B cell (primary cell): ENCODE results near the gene MED15. TPM values are rescaled to one million over a fixed set of nuclear protein-coding genes. Genes with fewer than 3 reads are reported as not detected.

Experiments
- ATAC-seq: fragments of 200-7000 bp; cut with Tn5 transposase; one replicate; pipeline ENCODE4 v1.10.0; 2021; ENCODE audit warnings: low read depth, mild to moderate bottlenecking, moderate number of reproducible peaks, moderate library complexity
- CTCF ChIA-PET: fragments of 350-600 bp; sonication (Branson Sonifier 250); formaldehyde crosslinking; loops from one replicate; lab custom pipeline; 2021; ENCODE audit warnings: antibody characterized with exemption, inconsistent platforms; lab: Charles Lee
- POLR2A ChIA-PET: fragments of 350-600 bp; sonication (Branson Sonifier 250); formaldehyde crosslinking; loops from one replicate; lab custom pipeline; 2021; ENCODE audit warnings: antibody characterized with exemption; lab: Charles Lee
- DNase-seq: peaks from one replicate; pipeline ENCODE4 v3.0.0; 2013
- H2AFZ ChIP-seq: 2 replicates; pipeline ENCODE4 v1.6.1; 2012; ENCODE audit warnings: mild to moderate bottlenecking, low read depth, low read length; ENCODE audit not compliant: insufficient read depth, poor library complexity, severe bottlenecking
- H3K27ac ChIP-seq, 2 donors: 1 replicate in 1 of 2; 2 replicates in 1 of 2; pipeline ENCODE4 v1.5.1; 2012 to 2013; ENCODE audit warnings: low read length in 2 of 2, mild to moderate bottlenecking in 2 of 2, moderate library complexity in 1 of 2
- H3K27me3 ChIP-seq, 4 experiments: fragments of 200-600 bp in 1 of 4; sonication (generic) in 1 of 4; replicated peaks in 1 of 4; 1 replicate in 2 of 4; 2 replicates in 2 of 4; pipeline versions ENCODE4 v1.6.1 to v1.7.0; 2013 to 2016; ENCODE audit warnings: low read length in 3 of 4, mild to moderate bottlenecking in 2 of 4, mixed read lengths in 1 of 4, moderate library complexity in 1 of 4; ENCODE audit not compliant: insufficient read depth in 4 of 4, control insufficient read depth in 3 of 4; ENCODE audit errors: control extremely low read depth in 1 of 4
- H3K36me3 ChIP-seq, 2 experiments: replicated peaks in 1 of 2; 1 replicate in 1 of 2; 2 replicates in 1 of 2; pipeline versions ENCODE4 v1.6.1 to v1.7.1; 2013; ENCODE audit warnings: low read length in 1 of 2; ENCODE audit not compliant: insufficient read depth in 2 of 2, control insufficient read depth in 1 of 2; ENCODE audit errors: control extremely low read depth in 1 of 2, extremely low read depth in 1 of 2
- H3K4me1 ChIP-seq, 2 donors: fragments of 200-600 bp in 1 of 2; sonication (generic) in 1 of 2; 1 replicate in 1 of 2; 2 replicates in 1 of 2; pipeline versions ENCODE4 v1.5.1 to v1.6.1; 2013 to 2017; ENCODE audit warnings: low read length in 2 of 2; ENCODE audit not compliant: control insufficient read depth in 2 of 2, insufficient read depth in 2 of 2
- H3K4me2 ChIP-seq: replicated peaks from 2 replicates; pipeline ENCODE3; 2012; ENCODE audit warnings: mild to moderate bottlenecking, low read depth, low read length; ENCODE audit not compliant: poor library complexity, severe bottlenecking
- H3K4me3 ChIP-seq, 5 experiments: fragments of 200-600 bp in 1 of 5; sonication (generic) in 1 of 5; 1 replicate in 3 of 5; 2 replicates in 2 of 5; pipeline versions ENCODE4 v1.5.1 to v1.7.0; 2011 to 2016; ENCODE audit warnings: low read length in 4 of 5, mild to moderate bottlenecking in 4 of 5, low read depth in 2 of 5, control low read depth in 1 of 5, moderate library complexity in 1 of 5; ENCODE audit not compliant: insufficient read depth in 1 of 5; ENCODE audit errors: control extremely low read depth in 1 of 5, extremely low read depth in 1 of 5
- H3K79me2 ChIP-seq: fragments of 200-600 bp; sonication (generic); one replicate; pipeline ENCODE4 v1.6.0; 2016; ENCODE audit warnings: low read length; ENCODE audit not compliant: control insufficient read depth, insufficient read depth
- H3K9ac ChIP-seq: fragments of 200-600 bp; sonication (generic); 2 replicates; pipeline ENCODE4 v1.6.1; 2017; ENCODE audit warnings: mild to moderate bottlenecking, low read length, moderate library complexity
- H3K9me3 ChIP-seq, 3 donors: one replicate each; pipeline versions ENCODE4 v1.6.1 to v1.7.1; 2013; ENCODE audit warnings: low read length in 2 of 3; ENCODE audit not compliant: control insufficient read depth in 2 of 3, insufficient read depth in 1 of 3; ENCODE audit errors: control extremely low read depth in 1 of 3
- H4K20me1 ChIP-seq: 2 replicates; pipeline ENCODE4 v1.6.0; 2012; ENCODE audit warnings: mild to moderate bottlenecking, low read length; ENCODE audit not compliant: insufficient read depth, control insufficient read depth, poor library complexity, severe bottlenecking
- H3K27ac Mint-ChIP-seq: one replicate; pipeline ENCODE4 v1.8.0; 2021; ENCODE audit warnings: mixed read lengths
- H3K27me3 Mint-ChIP-seq: one replicate; pipeline ENCODE4 v1.8.0; 2021; ENCODE audit warnings: mixed read lengths
- H3K4me1 Mint-ChIP-seq: one replicate; pipeline ENCODE4 v1.8.0; 2021; ENCODE audit warnings: mixed read lengths
- H3K4me3 Mint-ChIP-seq: one replicate; pipeline ENCODE4 v1.8.0; 2021; ENCODE audit warnings: mixed read lengths
- H3K9me3 Mint-ChIP-seq: one replicate; pipeline ENCODE4 v1.8.0; 2022; ENCODE audit warnings: mixed read lengths; ENCODE audit not compliant: insufficient read depth
- CTCF ChIP-seq: fragments of 200-600 bp; IDR thresholded peaks from one replicate; pipeline ENCODE4 v1.8.0; 2022; ENCODE audit warnings: antibody characterized with exemption, mild to moderate bottlenecking
- EZH2 ChIP-seq: IDR thresholded peaks from 2 replicates; pipeline ENCODE4 v1.6.1; 2012; ENCODE audit warnings: borderline replicate concordance, low read depth, mild to moderate bottlenecking, moderate library complexity, low read length; ENCODE audit not compliant: insufficient read depth, poor library complexity, severe bottlenecking
- WGBS: methylation state at CpG from one replicate; pipeline ENCODE4 v1.1.5; 2013; ENCODE audit warnings: missing lambda C conversion rate; ENCODE audit not compliant: insufficient coverage; 5-methylcytosine and 5-hydroxymethylcytosine counted together
- intact Hi-C: fragments of 100-400 bp; cut with micrococcal nuclease; formaldehyde crosslinking; loops from one replicate; pipeline ENCODE4 v1.10.0; 2022
- polyA plus RNA-seq: library from polyadenylated mRNA; depleted of rRNA; stranded (reverse); fragments of >200 nt; gene quantifications from 2 replicates; pipeline ENCODE4 v1.2.3, GENCODE V29; 2012
- total RNA-seq, 2 donors: library from RNA; stranded (reverse); fragments of 120-200 nt in 1 of 2; gene quantifications; 1 replicate in 1 of 2; 2 replicates in 1 of 2; pipeline versions ENCODE4 v1.2.3 to v1.2.4, GENCODE V29; 2013 to 2022

MED15 gene
- total and polyA plus RNA-seq, 2 donors (not counting 1 experiment from before 2014, with no cell fraction given), result 109 to 134 TPM

DNA sequence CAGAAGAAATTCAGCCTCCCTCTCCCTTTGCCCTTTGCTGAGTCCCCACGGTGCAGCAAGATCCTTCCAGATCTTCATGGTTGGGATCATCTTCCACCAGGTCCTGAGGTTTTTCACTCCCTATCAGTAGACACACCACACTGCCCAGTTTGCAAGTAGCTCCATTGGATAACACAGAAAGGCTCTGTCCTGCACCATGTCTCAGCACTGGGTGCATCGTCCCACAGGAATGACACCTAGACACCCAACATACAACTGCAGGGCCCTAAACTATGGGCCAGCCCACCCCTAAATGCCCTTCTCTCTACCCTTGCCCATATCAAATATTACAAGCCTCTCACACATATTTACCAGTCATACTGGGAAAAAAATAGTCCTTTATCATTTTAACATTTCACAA lies 21.2 kb upstream of the MED15 start:
- POLR2A ChIA-PET, result no interaction called here

DNA sequence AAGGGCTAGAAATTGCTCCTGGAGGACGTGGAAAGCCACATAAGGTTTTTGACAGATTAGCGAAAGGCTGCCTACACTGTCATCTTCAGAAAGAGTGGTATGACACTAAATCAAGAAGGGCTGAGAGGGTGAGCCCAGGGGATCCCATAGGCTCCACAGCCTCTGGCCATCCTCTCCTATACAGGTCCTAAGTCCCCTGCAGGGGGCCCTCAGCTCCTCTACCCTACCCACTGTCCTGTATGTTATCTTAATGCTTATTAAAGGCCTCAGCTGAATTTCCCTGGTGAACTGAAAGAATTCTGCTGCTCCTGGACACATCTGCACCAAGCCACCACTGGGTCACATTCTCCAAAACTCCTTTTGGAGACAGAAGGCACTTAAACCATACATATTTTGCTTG lies 19.7 kb upstream of the MED15 start:
- TF ChIP-seq EZH2 (no peak), CTCF (no peak)
- H3K4me3 ChIP-seq, result no peak overlapping the region
- Mint-ChIP-seq H3K9me3 (no peaks in the 10 kb centered on the region), H3K27me3 (no peaks in the 10 kb centered on the region), H3K4me1 (peaks cover 31% of the 10 kb centered on the region), H3K27ac (no peak overlapping the region), H3K4me3 (no peak overlapping the region)
- ChIA-PET CTCF (no interaction called here), POLR2A (no interaction called here)
- H3K27me3 ChIP-seq, result no peaks in the 10 kb centered on the region
- intact Hi-C loops, result no loop called here
- peaks cover 47% of the 10 kb centered on the region for H3K79me2 ChIP-seq
- H4K20me1 ChIP-seq, result peaks cover 48% of the 10 kb centered on the region
- H3K9me3 ChIP-seq, result no peaks in the 10 kb centered on the region
- H2AFZ ChIP-seq, result no peak overlapping the region
- peaks cover 5 to 25% of the 10 kb centered on the region in 2 experiments for H3K36me3 ChIP-seq
- 100% methylated on average over 1 of the region's 2 CpGs for WGBS
- no peak overlapping the region for H3K27ac ChIP-seq
- H3K9ac ChIP-seq, result no peak overlapping the region
- DNase-seq, result no peak
- H3K4me2 ChIP-seq, result no peak overlapping the region
- H3K4me1 ChIP-seq, result no peaks in the 10 kb centered on the region
- ATAC-seq, result no peak

More for the DNA sequence above, 21.2 kb upstream of the MED15 start:
- Histone ChIP-seq H2AFZ (no peak overlapping the region), H3K36me3 (peaks cover 5 to 25% of the 10 kb centered on the region in 2 experiments), H3K4me3 (no peak overlapping the region), H3K27me3 (no peaks in the 10 kb centered on the region), H3K4me1 (no peaks in the 10 kb centered on the region), H3K9ac (no peak overlapping the region), H3K27ac (no peak overlapping the region), H3K4me2 (no peak overlapping the region), H3K9me3 (no peaks in the 10 kb centered on the region), H4K20me1 (peaks cover 39% of the 10 kb centered on the region), H3K79me2 (peaks cover 36% of the 10 kb centered on the region)
- CTCF ChIA-PET, result interaction anchor here (0.6 kb wide), 1 partner anchor 69 kb away, joined by 4 read pairs; no protein-coding TSS in a partner anchor
- intact Hi-C loops, result no loop called here
- no peak for ATAC-seq
- Mint-ChIP-seq H3K9me3 (no peaks in the 10 kb centered on the region), H3K4me3 (no peak overlapping the region), H3K27me3 (no peaks in the 10 kb centered on the region), H3K27ac (no peak overlapping the region), H3K4me1 (peaks cover 22% of the 10 kb centered on the region)
- TF ChIP-seq EZH2, result no peak
- TF ChIP-seq CTCF, result no peak
- 100% methylated on average over 2 of the region's 2 CpGs for WGBS
- no peak for DNase-seq
